Keratinocyte (primary cell): Measurements from ENCODE around the gene KIF3A. TPM values are rescaled to one million over a fixed set of nuclear protein-coding genes. Genes with fewer than 3 reads are reported as not detected.

ENCODE experiments used
- DNase-seq: peaks from one replicate; pipeline ENCODE4 v3.0.0-alpha.2; 2011; ENCODE audit warnings: low read depth, missing footprints, low spot score
- FAIRE-seq: peaks from 2 replicates; lab custom pipeline; 2011; peaks lifted over from hg19 to GRCh38; lab: Jason Lieb, UNC
- H2AFZ ChIP-seq: 2 replicates; pipeline ENCODE4 v1.6.0; 2012; ENCODE audit warnings: low read length, control low read depth, inconsistent platforms; ENCODE audit not compliant: control insufficient read depth
- H3K27ac ChIP-seq: 2 replicates; pipeline ENCODE4 v1.5.1; 2011; ENCODE audit warnings: low read length; ENCODE audit not compliant: control insufficient read depth, insufficient read depth
- H3K27me3 ChIP-seq: 3 replicates; pipeline ENCODE4 v1.6.0; 2011; ENCODE audit warnings: low read length; ENCODE audit not compliant: control insufficient read depth, insufficient read depth; ENCODE audit errors: extremely low read depth
- H3K36me3 ChIP-seq, 2 experiments: 2 replicates in 1 of 2; 3 replicates in 1 of 2; pipeline ENCODE4 v1.5.1; 2011; ENCODE audit warnings: low read length in 2 of 2, mild to moderate bottlenecking in 1 of 2; ENCODE audit not compliant: control insufficient read depth in 2 of 2, insufficient read depth in 2 of 2; ENCODE audit errors: extremely low read depth in 1 of 2
- H3K4me1 ChIP-seq: 3 replicates; pipeline ENCODE4 v1.5.1; 2011; ENCODE audit warnings: low read length; ENCODE audit not compliant: control insufficient read depth, insufficient read depth; ENCODE audit errors: extremely low read depth
- H3K4me2 ChIP-seq: 3 replicates; pipeline ENCODE4 v1.6.0; 2011; ENCODE audit warnings: low read depth, low read length; ENCODE audit not compliant: control insufficient read depth, insufficient read depth; ENCODE audit errors: extremely low read depth
- H3K4me3 ChIP-seq, 3 experiments: fragments of 200-600 bp in 1 of 3; sonication (generic) in 1 of 3; 2 replicates in 2 of 3; 3 replicates in 1 of 3; pipeline ENCODE4 v1.5.1; 2011 to 2016; ENCODE audit warnings: low read length in 3 of 3, mild to moderate bottlenecking in 3 of 3, control low read depth in 2 of 3, inconsistent platforms in 1 of 3, low read depth in 1 of 3, mixed read lengths in 1 of 3, mixed run types in 1 of 3, moderate library complexity in 1 of 3; ENCODE audit not compliant: control insufficient read depth in 2 of 3, insufficient read depth in 2 of 3; ENCODE audit errors: extremely low read depth in 1 of 3
- H3K79me2 ChIP-seq: 2 replicates; pipeline ENCODE4 v1.6.0; 2012; ENCODE audit warnings: low read length; ENCODE audit not compliant: control insufficient read depth, insufficient read depth
- H3K9ac ChIP-seq: 3 replicates; pipeline ENCODE4 v1.6.0; 2011; ENCODE audit warnings: low read length; ENCODE audit not compliant: control insufficient read depth, insufficient read depth; ENCODE audit errors: extremely low read depth
- H3K9me1 ChIP-seq: 3 replicates; pipeline ENCODE4 v1.6.0; 2011; ENCODE audit warnings: low read length; ENCODE audit not compliant: control insufficient read depth, insufficient read depth; ENCODE audit errors: extremely low read depth
- H3K9me3 ChIP-seq: 2 replicates; pipeline ENCODE4 v1.5.1; 2012; ENCODE audit warnings: low read depth, low read length; ENCODE audit not compliant: control insufficient read depth
- H4K20me1 ChIP-seq: 3 replicates; pipeline ENCODE4 v1.6.0; 2011; ENCODE audit warnings: low read length; ENCODE audit not compliant: control insufficient read depth, insufficient read depth; ENCODE audit errors: extremely low read depth
- EZH2 ChIP-seq: IDR thresholded peaks from one replicate; pipeline ENCODE4 v1.6.1; 2012; ENCODE audit warnings: inconsistent platforms, mild to moderate bottlenecking, low read length, moderate library complexity
- dilution Hi-C: fragments of 300-500 bp; cut with MboI; formaldehyde crosslinking; loops from one replicate; pipeline ENCODE4 v1.7.0; 2020; ENCODE audit warnings: low sequenced_read_pairs; ENCODE audit not compliant: extremely low pct_ligation_motif_present
- polyA plus RNA-seq, 5 experiments: library from polyadenylated mRNA; depleted of rRNA in 3 of 5; stranded (reverse) in 3 of 5; stranded (forward) in 1 of 5; unstranded in 1 of 5; fragments of >200 nt; gene quantifications; 1 replicate in 1 of 5; 2 replicates in 3 of 5; 3 replicates in 1 of 5; pipeline versions ENCODE4 v1.2.1 to v1.2.3, GENCODE V29; 2011 to 2012; ENCODE audit warnings: missing spikeins in 2 of 5, low read depth in 1 of 5, low replicate concordance in 1 of 5
- TF ChIP-seq, protein P1 (sequence below), 3 experiments: IDR thresholded peaks in 1 of 3; conservative IDR thresholded peaks in 1 of 3; optimal IDR thresholded peaks in 1 of 3; 2 replicates in 2 of 3; 3 replicates in 1 of 3; pipeline versions ENCODE3 to v1.5.1; 2011; ENCODE audit warnings: low read length in 3 of 3, mild to moderate bottlenecking in 3 of 3, moderate library complexity in 2 of 3, control low read depth in 1 of 3, inconsistent platforms in 1 of 3; ENCODE audit not compliant: insufficient read depth in 2 of 3; ENCODE audit errors: extremely low read depth in 1 of 3

Gene KIF3A
- polyA plus RNA-seq, 1 donor (not counting 4 experiments of a cell fraction or from before 2014, with no cell fraction given): 15.4 TPM

GRCh38 chr5:132773601-132774355 is 36.4 kb upstream of the KIF3A start:
- no peaks in the 10 kb centered on the region for H4K20me1 ChIP-seq
- H3K4me2 ChIP-seq: no peak overlapping the region
- no peak overlapping the region for H3K9ac ChIP-seq
- DNase-seq: no peak
- FAIRE-seq: no peak
- H3K79me2 ChIP-seq: peaks cover 56% of the 10 kb centered on the region
- dilution Hi-C loops: no loop called here
- peaks cover 2% of the 10 kb centered on the region for H3K9me1 ChIP-seq
- H3K27ac ChIP-seq: no peak overlapping the region
- H2AFZ ChIP-seq: no peak overlapping the region
- no peaks in the 10 kb centered on the region for H3K27me3 ChIP-seq
- no peak overlapping the region for H3K4me3 ChIP-seq
- no peaks in the 10 kb centered on the region for H3K9me3 ChIP-seq
- peaks cover 0 to 7% of the 10 kb centered on the region in 2 experiments for H3K36me3 ChIP-seq
- no peak for TF ChIP-seq EZH2
- TF ChIP-seq, protein P1, sequence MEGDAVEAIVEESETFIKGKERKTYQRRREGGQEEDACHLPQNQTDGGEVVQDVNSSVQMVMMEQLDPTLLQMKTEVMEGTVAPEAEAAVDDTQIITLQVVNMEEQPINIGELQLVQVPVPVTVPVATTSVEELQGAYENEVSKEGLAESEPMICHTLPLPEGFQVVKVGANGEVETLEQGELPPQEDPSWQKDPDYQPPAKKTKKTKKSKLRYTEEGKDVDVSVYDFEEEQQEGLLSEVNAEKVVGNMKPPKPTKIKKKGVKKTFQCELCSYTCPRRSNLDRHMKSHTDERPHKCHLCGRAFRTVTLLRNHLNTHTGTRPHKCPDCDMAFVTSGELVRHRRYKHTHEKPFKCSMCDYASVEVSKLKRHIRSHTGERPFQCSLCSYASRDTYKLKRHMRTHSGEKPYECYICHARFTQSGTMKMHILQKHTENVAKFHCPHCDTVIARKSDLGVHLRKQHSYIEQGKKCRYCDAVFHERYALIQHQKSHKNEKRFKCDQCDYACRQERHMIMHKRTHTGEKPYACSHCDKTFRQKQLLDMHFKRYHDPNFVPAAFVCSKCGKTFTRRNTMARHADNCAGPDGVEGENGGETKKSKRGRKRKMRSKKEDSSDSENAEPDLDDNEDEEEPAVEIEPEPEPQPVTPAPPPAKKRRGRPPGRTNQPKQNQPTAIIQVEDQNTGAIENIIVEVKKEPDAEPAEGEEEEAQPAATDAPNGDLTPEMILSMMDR (optimal IDR thresholded peaks at IDR 0.05 in 1 of 3, IDR thresholded peaks at IDR 0.05 in 1 of 3, conservative IDR thresholded peaks at IDR 0.05 in 1 of 3; ENCODE audit: extremely low read depth in 1 of 3, insufficient read depth in 2 of 3, low read length in 3 of 3): no peak
- peaks cover 23% of the 10 kb centered on the region for H3K4me1 ChIP-seq

DNA sequence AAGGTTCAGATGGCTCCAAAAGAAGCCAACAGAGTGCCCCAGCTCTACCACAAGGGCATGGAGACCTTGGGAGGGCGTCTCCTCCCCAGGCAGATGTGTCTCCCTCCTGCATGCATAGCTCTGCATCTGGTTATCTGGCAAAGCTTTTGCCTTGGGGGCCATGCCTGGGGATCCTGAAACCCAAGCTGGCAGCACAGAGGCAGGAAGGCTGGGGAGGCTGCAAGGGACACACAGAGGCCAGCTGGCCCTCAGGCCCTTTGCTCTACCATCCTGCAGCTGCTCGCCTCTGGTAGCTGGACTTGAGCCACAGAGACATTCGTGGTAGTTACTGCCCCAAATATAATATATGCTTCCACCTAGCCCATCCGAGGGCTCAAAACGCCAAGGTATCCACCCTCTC is 35.8 kb upstream of the KIF3A start:
- H3K27me3 ChIP-seq: no peaks in the 10 kb centered on the region
- no peak overlapping the region for H3K4me2 ChIP-seq
- H3K4me1 ChIP-seq: peaks cover 23% of the 10 kb centered on the region
- dilution Hi-C loops: no loop called here
- no peak overlapping the region for H2AFZ ChIP-seq
- no peak overlapping the region for H3K9ac ChIP-seq
- TF ChIP-seq, protein P1 (optimal IDR thresholded peaks at IDR 0.05 in 1 of 3, IDR thresholded peaks at IDR 0.05 in 1 of 3, conservative IDR thresholded peaks at IDR 0.05 in 1 of 3; ENCODE audit: extremely low read depth in 1 of 3, insufficient read depth in 2 of 3, low read length in 3 of 3): no peak
- no peak for TF ChIP-seq EZH2
- DNase-seq: no peak
- H3K36me3 ChIP-seq: peaks cover 0 to 7% of the 10 kb centered on the region in 2 experiments
- peaks cover 62% of the 10 kb centered on the region for H3K79me2 ChIP-seq
- FAIRE-seq: no peak
- H3K9me1 ChIP-seq: peaks cover 2% of the 10 kb centered on the region
- no peaks in the 10 kb centered on the region for H4K20me1 ChIP-seq
- H3K4me3 ChIP-seq: no peak overlapping the region
- H3K27ac ChIP-seq: no peak overlapping the region
- H3K9me3 ChIP-seq: no peaks in the 10 kb centered on the region
